GM21619 (cell line): ENCODE measurements around the gene PALB2.
"Not testable (repeated sequence)": the region's sequence is repeated elsewhere in the genome, so short reads cannot be mapped to it uniquely, and the experiment has no call there.

ENCODE experiments used
- ATAC-seq: cut with Tn5 transposase; IDR thresholded peaks from one replicate; pipeline ENCODE4 v1.9.1; 2021; ENCODE audit not compliant: unreplicated experiment

Gene PALB2

DNA sequence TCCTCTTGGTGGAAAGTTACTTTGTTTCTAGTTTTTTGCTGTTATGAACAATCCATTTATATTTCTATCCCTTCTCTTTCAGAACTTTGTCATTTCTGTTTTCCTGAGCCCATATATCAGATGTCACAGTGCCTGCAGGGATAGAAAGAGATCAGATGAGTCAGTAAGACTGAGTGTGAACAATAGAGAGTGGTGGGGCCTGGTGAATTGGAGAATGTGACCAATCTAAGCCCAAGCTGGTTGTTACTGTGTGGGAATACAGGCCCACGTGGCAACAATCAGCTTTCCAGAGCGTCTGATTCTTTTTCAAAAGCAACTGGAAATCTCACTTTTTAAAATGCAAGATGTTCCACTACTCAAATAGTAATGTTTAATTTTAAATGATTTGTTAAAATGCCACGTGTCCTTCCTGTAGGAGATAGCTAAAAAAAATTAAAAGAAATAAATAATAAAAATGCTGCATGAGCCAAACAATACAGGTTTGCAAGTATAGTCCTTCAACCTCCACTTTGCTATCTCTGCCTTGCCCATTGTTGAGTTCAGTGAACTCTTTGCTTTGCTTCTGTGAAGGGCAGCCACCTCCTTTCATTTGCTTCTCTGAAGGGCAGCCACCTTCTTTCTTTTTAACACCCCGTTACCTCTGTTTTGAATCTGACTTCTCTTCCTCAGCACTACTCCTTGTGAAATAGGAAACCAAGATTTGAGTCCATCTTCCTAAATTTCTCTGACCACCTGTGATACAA, 9.7 kb upstream of the PALB2 start:
- no peak for ATAC-seq

DNA sequence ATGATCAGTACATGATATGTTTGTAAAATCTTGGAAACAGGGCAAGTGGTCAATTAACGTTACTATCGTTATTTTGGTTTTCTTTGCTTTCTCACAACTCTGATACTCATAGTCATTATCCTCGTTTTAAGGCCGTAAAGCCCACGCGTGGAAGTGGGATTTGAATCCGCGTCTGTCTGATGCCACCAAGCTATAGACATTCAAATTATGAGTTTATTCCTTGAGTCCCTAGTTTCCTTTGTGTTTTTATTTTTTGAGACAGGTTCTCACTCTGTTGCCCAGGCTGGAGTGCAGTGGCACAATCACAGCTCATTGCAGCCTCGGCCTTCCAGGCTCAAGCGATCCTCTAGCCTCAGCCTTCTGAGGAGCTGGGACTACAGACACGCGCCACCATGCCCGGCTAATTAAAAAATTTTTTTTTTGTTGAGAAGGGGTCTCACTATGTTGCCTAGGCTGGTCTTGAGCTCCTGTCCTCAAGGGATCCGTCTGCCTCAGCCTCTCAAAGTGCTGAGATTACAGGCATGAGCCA, 1.2 kb upstream of the PALB2 start:
- ATAC-seq: no peak

DNA sequence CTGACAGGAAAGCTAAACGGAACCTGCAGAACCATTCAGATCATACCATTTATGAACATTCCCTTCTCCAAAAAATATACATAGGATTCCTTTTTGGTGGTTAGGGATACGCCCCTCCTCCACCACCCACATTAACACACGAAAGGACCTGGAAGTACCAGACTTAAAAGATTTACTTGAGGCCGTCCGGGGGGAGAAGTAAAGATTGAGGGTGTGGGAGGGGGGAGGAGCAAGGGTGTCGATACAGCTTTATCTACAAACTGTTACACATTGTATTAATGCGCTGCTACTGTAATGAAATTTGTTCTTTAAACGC, 537 bp downstream of the PALB2 start:
- ATAC-seq: no peak

DNA sequence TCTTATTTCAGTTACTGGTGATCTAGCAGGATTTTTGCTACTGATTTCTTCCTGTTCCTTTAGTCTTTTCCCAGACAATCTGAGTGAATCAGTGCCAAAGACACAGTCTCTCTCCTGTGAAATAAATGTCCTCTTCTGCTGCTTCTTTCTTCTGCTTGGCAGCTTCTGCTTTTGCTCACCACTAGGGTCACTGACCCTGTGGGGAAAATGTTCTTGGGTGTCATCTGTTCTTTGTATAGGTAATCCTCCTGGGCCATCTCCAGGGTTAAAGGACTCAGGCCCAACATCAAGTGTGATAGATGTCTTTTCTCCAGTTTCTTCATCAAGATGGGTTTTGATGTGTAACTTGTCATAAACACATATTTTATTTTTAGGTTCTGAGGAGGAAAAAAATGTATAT, 5.2 kb downstream of the PALB2 start:
- no peak for ATAC-seq

DNA sequence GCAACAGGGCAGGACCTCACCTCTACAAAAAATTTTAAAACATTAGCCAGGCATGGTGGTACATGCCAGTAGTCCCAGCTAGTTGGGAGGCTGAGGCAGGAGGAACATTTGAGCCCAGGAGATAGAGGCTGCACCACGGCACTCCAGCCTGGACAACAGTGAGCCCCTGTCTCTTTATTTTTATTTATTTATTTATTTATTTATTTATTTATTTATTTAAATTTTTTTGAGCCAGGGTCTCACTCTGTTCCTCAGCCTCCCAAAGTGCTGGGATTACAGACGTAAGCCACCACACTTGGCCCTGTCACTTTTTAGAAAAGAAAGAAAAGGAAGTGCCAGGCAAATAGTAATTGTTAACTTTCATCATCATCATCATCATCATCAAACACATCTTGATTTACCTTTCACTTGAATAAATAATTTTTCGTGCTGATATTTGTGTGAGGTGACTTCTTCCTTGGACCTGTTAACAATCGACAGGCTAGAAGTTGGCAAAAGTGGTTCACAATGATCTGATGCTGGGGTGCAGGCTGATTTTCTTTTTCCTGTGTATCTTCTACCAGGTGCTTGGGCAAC, 6.6 kb downstream of the PALB2 start:
- ATAC-seq: no peak

DNA sequence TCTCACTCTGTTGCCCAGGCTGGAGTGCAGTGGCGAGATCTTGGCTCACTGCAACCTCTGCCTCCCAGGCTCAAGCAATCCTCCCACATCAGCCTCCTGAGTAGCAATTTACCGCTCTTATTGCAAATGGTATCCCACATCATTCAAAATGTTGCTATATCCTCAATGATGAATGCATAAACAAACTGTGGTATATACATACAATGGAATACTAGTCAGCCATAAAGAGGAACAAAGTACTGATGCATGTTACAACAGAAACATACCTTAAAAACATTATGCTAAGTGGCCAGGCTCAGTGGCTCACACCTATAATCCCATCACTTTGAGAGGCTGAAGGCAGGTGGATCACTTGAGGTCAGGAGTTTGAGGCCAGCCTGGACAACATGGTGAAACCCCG, 9.2 kb downstream of the PALB2 start:
- not testable (repeated sequence) for ATAC-seq

DNA sequence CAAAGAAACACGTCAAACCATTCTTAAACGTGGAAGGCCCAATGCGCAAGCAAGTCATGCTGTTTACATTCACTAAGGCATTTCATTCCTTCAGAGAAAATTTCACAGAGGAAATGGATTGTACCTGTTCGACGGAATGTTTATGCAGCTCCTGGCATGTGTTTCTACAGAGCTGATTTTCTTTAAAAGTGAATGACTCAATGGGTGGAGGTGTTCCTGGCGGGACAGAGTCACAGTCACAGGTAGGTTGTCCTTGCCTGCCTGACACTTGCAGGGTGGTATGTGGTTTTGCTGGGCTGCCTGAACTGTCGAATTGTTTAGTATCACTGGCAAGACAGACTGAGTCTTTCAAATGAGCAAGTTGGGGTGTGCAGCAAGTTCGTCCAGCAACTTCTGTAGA, 11.6 kb downstream of the PALB2 start:
- no peak for ATAC-seq

DNA sequence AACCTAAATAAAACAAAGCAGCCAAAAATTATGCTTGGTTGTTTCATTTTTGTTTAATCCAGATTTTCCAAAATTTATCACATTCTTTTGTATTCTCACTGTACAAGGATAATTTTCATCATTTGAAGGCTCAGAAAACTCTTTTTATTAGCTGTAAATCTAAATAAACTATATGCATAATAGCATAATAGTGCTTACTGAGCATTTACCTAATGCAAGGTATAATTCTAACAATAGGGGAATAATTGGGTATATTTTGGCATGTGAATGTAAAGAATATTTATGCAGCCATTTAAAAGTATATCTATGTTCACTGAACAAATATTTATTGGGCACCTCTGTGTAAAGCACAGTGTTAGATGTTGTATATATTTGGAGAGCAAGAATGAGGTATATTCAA, 17.0 kb downstream of the PALB2 start:
- no peak for ATAC-seq

DNA sequence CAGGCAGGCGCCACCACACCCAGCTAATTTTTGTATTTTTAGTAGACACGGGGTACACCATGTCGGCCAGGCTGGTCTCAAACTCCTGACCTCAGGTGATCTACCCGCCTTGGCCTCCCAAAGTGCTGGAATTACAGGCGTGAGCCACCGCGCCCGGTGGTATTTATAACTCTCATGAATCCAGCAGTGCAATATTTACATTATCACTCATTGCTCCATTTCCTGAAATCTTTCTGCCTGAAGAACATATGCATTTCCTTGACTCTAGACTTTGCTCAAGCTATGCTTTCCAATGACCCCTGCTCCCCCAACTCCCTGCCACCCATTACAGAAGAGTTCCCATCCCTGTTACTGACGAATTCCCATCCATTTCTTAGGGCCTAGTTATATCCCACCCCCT, 25.3 kb downstream of the PALB2 start:
- ATAC-seq: no peak

DNA sequence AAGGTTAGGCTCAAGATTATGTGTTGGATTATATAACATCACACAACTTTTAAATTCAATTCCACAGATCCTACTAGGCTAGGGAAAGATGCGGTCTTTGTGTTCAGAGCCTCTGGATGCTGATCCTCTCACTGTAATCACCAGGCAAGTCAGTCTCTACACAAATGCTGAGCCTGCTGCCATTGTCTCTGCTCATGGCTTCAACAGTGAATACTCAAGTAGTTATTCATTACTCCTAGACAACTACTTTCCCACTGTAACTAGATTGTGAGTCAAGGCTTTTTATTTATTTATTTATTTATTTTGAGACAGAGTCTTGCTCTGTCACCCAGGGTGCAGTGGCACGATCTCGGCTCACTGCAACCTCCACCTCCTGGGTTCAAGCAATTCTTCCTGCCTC, 29.2 kb downstream of the PALB2 start:
- ATAC-seq: no peak

DNA sequence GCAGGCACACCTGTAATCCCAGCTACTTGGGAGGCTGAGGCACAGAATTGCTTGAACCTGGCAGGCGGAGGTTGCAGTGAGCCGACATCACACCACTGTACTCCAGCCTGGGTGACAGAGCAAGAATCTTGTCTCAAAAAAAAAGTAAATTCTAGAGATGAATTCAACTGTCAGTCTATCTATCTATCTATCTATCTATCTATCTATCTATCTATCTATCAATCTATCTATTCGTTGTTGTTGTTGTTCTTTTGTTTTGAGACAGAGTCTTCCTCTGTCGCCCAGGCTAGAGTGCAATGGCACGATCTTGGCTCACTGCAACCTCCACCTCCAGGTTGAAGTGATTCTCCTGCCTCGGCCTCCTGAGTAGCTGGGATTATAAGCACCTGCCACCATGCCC, 30.2 kb downstream of the PALB2 start:
- ATAC-seq: not testable (repeated sequence)

DNA sequence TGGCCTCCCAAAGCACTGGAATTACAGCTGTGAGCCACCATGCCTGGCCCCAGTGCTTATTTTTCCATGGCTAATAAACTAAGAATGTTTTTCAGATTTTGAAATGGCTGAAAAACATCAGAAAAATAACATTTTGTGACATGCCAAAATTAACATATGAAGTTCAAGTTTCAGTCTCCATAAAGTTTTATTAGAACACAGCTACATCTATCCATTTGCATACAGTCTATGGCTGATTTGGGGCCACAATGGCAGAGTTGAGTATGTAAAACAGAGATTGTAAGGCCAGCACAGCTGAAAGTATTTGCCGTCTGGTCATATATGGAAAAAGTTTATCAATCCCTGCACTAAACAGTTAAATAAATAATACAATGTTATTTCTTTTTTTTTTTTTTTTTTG, 31.2 kb downstream of the PALB2 start:
- no peak for ATAC-seq

DNA sequence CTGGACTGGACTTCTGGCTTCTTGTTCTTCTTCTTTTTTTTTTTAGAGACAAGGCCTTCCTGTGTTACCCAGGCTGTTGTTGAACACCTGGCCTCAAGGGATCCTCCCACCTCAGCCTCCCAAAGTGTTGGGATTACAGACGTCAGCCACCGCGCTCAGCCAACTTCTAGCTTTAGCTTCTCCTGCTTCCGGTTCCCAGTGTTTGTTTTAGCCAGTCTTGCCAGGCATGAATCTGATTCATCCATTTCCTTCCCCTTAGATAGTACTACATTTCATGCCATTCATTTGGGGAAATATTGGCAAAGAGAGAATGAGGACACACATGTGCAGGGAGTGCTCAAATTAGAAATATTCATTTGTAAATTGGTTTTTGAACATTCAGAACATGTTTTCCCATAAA, 32.9 kb downstream of the PALB2 start:
- ATAC-seq: no peak

DNA sequence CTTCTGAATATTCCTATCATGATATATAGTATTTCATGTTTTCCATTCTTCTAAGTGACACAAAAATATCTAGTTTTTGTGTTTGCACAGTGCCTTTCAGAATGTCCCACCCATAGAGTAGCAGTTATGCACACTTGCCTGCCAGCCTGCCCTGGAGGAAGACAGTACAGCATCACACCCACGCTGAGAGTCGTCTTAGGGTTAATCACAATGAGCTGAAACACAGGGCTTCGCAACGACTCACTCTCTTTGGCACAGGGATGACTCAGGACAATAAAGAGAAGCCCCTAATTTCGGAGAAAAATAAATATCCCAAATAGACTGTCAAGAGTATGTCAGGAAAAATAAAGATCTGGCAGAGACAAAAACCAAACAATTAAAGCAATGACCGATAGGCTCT, 33.4 kb downstream of the PALB2 start:
- ATAC-seq: no peak

DNA sequence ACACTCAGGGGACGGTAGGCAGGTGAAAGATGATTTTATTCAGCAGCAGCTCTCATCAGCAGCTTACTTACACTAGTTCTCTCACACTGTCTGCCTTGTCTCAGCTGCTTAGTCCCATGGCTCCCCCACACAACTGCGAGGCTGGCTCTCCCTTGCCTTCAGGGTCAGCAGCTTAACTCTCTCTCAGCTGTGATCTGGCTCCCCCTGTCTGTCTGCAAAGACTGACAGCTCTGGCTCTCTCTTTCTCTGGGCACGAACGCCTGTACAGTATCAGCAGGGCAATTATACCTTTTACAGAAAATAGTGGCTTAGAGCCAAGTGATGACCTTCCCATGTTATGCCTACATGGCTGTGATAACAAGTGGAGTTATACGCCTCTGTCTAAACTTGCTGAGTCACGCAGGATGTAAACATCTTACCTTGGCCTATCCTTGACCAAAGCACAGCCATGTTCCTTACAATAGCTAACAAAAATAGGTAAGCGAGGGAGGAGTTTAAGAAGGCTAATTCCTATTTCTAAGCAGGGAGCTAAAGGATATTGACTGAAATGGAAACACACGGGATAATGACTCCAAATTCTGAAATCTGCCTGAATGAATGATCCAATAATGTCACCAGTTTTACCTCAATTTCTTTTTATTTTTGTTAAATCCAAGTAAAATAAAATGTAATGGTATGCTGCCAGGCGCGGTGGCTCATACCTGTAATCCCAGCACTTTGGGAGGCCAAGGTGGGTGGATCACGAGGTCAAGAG, 43.9 kb downstream of the PALB2 start:
- no peak for ATAC-seq

DNA sequence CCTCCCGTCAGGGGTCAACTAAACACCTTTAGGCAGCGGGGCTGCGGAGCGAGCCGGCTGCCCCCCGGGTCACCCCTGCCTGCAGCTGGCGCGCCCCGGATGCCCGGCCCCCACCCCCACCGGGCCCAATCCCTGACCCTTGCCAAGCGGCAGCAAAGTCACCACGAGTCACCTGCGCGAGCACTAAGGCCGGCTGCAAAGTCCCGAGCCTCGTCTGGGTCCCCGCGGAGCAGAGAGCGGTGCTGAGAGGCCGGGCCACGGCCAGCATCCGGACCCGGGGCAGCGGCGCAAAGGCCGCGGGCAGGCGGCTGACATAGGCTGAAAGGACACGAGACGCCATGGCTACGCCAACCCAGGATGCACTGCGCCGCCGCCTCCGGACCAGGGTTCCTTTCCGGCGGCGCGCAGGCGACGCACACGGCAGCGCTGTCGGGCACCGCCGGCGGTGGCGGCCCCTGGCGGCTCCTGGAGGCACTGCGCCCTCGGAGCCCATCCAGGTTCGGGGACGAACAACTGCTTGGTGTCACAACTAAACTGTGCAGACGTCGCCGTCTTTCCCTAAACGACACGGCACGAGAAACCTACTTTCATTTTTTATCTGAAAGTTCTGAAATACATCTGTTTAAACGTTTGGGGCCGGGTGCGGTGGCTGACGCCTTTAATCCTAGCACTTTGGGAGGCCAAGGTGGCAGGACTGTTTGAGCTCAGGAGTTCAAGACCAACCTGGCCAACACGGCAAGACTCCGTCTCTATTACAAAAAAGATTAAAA, 45.0 kb downstream of the PALB2 start, which contains the start of gene NDUFAB1:
TSS of gene NDUFAB1 (minus strand) at position 366 of the 770 bp plus-strand sequence. CDS start at position 340, 26 bp downstream.
- ATAC-seq: peak; percentile 93

DNA sequence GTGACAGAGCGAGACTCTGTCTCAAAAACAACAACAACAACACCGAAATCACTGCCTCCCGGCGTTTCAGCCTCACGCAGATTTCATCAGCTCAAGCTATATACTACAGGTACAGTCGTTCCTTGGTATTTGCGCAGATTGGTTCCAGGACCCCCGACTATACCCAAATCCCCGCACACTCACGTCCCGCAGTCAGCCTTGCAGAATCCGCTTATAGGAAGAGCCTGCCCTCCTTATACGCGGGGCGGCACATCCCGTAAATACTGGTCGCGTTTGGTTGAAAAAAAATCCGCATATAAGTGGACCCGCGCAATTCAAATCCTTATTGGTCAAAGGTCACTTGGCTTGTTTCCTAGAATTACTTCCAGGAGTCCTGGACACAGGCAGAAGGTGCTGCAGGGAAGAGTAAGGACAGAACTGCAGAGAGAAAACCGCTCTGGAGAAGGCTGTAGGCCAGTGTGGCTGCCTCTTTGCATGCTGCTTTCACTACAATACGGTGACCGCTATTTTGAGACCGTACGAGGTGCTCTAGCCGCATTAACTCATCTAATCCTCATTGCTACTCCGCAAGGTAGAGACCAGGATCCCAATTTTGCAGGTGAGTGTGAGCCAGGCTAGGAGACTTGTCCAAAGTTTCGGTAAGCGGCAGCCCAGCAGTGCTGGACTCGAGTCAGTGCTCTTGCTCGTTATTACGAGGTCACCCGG, 45.7 kb downstream of the PALB2 start:
- no peak for ATAC-seq

DNA sequence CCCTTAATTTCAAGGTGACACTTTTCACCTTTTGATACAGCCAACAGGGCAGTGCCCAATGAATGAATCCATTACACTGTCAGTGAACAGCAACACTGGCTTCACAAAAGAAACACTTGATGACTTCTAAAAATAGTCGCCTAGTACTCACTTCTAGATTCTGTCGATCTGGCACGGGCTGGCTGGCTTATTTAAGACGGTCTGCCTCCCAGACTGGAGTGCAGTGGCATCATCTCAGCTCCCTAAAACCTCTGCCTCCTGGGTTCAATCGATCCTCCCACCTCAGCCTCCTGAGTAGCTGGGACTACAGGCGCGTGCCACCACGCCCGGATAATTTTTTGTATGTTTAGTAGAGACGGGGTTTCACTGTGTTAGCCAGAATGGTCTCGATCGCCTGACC, 46.9 kb downstream of the PALB2 start:
- ATAC-seq: no peak

DNA sequence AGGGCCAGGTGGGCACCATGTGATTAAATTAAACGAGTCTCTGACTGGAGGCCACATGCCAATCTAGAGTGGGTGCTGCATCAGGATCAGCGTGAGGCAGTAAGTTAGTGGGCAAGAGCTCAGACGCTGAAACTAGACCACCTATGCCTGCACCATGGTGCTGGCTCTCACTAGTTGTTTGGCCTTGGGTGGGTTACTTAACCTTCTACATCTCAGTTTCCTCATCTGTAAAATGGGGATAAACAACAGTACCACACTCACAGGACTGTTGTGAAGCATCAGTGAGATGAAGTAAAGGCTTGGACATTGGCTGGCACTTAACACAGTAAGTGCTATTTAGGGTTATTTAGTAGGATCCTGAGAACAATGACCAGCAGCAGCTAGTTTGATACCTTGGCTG, 50.9 kb downstream of the PALB2 start:
- ATAC-seq: no peak

DNA sequence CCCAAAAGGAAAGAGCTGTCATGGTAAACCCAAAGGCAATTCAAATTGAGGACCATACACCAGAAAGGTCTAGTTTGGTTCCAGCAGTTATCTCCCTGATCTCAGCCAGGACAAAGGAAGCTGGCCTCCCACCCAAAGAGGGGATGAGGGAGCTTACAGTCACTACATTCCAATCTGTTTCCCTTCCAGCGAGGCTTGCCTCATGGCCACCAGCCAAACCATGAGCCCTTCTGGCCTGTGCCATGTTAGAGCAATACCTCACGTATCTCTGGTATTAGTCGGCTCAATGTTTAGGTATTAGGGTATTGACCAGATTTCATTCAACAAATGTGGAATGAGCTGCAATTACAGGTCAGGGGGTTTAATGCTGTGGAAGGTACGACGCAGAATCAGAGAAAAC, 53.4 kb downstream of the PALB2 start:
- no peak for ATAC-seq
